Tongue (tissue), 3 donors: ENCODE measurements around the gene ROM1. TPM values are rescaled to one million over a fixed set of nuclear protein-coding genes. Genes with fewer than 3 reads are reported as not detected.
A peak's percentile ranks its signal among the peaks of the same experiment; 100 is the strongest.
"Not testable (repeated sequence)": the region's sequence is repeated elsewhere in the genome, so short reads cannot be mapped to it uniquely, and the experiment has no call there.

Source experiments
- DNase-seq: peaks from one replicate; pipeline ENCODE4 v3.0.0-alpha.2; 2015
- small RNA-seq: library from RNA; depleted of rRNA; stranded (forward); fragments of <200 nt; gene quantifications from one replicate; pipeline ENCODE3, GENCODE V24; 2014; ENCODE audit warnings: low replicate concordance
- total RNA-seq: library from RNA; depleted of rRNA; stranded (reverse); fragments of >200 nt; gene quantifications from one replicate; pipeline ENCODE4 v1.2.3, GENCODE V29; 2014

ROM1 gene
- total RNA-seq, 1 donor from 2014 or later = 0.72 TPM

DNA sequence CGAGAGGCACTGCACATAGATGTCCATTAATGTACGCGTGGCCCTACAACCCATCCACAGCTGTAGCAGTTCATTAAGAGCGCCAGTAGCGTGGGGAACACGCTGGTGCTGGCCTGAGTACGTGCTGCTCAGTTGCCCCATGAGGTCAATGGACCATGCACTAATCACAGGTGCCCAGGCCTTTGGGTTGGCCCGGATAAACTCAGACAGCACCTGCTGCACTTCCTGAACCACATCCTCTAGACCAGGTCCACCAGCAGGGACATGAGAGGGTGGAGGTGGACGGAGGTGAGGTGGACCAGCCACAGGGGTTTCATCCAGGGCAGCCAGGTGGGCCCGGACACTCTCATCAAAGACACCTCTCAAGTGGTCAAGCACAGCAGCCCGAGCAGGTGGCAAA lies 36.4 kb downstream of the ROM1 start:
- DNase-seq = no peak

DNA sequence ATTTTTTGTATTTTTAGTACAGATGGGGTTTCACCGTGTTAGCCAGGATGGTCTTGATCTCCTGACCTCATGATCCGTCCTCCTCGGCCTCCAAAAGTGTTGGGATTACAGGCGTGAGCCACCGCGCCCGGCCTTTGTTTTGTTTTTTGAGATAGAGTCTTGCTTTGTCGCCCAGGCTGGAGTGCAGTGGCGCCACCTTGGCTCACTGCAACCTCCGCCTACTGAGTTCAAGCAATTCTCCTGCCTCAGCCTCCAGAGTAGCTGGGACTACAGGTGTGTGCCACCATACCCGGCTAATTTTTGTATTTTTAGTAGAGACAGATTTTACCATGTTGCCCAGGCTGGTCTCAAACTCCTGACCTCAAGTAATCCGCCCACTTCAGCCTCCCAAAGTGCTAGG lies 37.2 kb downstream of the ROM1 start:
- not testable (repeated sequence) for DNase-seq

DNA sequence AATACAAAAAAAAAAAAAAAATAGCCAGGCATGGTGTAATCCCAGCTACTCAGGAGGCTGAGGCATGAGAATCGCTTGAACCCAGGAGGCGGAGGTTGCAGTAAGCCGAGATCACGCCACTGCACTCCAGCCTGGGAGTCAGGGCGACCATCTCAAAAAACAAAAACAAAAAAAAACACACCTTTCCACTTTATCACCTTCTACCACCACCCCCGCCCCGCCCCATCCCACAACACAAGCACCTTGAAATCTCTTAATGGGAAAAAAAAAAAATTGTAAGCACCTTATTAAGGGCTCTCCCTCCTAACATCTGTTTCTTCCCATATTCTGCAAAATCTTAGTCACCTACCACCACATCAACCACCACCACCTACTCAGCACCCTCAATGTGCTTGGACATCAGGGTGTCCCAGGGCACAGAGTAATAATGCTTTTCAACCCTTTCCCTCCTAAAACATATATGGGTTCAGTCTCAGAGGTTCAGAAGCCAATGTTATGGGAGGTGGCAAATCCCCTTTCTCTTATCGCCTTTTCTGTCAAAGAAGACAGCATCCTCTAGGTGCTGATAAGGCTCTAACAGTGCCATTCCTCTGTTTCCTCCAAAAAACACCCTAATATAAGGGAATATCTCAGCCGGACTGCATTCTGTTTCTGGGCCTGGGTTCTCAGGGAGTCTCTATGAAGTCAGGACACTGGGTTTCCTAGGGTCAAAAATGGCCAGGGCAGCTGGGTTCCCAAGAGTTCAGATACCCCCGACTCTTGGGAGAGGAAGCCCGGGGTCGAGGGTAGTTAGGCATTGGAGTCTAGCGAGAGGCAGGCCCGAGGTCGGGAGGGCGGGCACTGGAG lies 39.3 kb downstream of the ROM1 start:
- no peak for DNase-seq

DNA sequence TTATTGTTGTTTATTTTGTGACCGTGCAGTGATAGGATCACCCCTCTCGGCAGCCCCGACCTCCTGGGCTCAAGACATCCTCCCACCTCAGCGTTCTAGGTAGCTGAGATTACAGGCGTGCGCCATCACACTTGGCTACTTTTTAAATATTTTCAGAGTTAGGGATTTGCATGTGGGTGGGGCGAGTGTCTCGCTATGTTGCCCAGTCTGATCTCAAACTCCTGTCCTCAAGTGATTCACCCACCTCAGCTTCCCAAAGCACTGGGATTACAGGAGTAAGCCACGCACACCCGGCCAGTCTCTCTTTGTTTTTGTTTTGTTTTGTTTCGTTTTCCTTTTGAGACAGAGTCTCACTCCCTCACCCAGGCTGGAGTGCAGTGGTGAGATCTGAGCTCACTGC lies 41.2 kb downstream of the ROM1 start:
- DNase-seq = no peak

DNA sequence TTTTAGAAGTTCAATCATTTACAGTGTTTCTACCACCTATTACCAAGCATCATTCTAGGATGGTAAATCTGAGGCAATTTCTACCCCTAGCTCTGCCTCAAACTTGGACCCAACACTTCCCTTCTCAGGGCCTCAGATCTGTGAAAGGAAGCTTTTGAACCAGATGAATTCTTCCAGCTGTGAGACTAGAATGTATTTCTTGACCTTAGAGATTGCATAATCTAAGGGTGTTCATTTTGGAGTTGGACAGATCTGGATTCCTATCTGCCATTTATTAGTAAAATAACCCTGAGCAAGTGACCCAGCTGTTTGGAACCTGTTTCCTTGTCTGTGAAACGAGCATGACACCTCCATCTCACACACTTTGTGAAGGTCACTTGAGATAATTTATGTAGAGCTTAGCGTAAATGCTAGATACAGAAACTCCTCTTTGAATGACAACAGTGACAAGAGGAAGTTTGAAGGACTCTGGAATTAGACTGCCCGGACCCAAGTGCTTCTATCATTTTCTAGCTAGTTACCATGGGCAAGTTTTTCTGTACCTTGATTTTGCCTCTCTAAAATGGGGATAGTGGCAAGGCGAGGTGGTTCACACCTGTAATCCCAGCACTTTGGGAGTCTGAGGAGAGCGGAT lies 43.9 kb downstream of the ROM1 start:
- DNase-seq = no peak

DNA sequence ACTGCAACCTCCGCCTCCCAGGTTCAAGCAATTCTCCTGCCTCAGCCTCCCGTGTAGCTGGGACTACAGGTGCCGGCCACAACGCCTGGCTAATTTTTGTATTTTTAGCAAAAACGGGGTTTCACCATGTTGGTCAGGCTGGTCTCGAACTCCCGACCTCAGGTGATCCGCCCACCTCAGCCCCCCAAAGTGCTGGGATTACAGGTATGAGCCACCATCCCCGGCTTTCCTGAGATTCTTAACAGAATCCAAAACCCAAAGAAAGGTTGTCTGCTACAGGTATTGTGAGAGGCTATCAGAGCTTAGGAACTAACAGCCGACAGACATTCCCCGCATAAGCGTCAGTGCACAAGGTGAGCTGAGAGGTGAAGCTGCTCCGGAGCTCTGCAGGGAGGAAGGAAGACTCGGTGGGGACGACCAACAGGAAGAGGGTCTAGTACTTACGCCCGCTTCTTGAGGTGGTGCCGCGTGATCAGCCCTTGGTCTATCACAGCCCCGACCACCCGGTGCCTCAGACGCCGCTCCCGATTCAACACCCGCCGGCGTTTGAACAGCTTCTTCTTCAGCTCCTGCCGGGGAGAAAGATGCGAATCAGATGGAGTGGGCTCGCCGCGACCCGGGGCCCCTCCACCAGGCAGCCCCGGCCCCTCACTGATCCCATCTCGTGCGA lies 51.5 kb downstream of the ROM1 start:
- peak; percentile 69 for DNase-seq

Small RNA genes lying within 50 kb of the gene (small RNA-seq; reads per million reads assigned to genes)
- gene AP001458.1 = not detected
- gene MIR6747 = 0.06 reads per million

Other genes starting within 250 kb of the ROM1 start
- gene SCGB1A1, start 194.2 kb upstream of the ROM1 start, total RNA-seq = not detected
- 909 TPM for gene AHNAK, start 66.5 kb upstream of the ROM1 start, total RNA-seq
- gene EEF1G, start 39.4 kb upstream of the ROM1 start, total RNA-seq = 1,840 TPM
- gene TUT1, start 21.7 kb upstream of the ROM1 start, total RNA-seq = 5.8 TPM
- 54.7 TPM for gene MTA2, start 11.4 kb upstream of the ROM1 start, total RNA-seq
- gene EML3, start 482 bp upstream of the ROM1 start, total RNA-seq = 11.2 TPM
- 14.4 TPM for gene B3GAT3, start 8.7 kb downstream of the ROM1 start, total RNA-seq
- 158 TPM for gene GANAB, start 33.4 kb downstream of the ROM1 start, total RNA-seq
- gene INTS5, start 40.0 kb downstream of the ROM1 start, total RNA-seq = 22.4 TPM
- gene C11orf98, start 52.0 kb downstream of the ROM1 start, total RNA-seq = 10.4 TPM
- gene CSKMT, start 52.1 kb downstream of the ROM1 start, total RNA-seq = 2.6 TPM
- 5.4 TPM for gene UQCC3, start 58.4 kb downstream of the ROM1 start, total RNA-seq
- gene LBHD1, start 59.0 kb downstream of the ROM1 start, total RNA-seq = 2.9 TPM
- 90.2 TPM for gene UBXN1, start 65.8 kb downstream of the ROM1 start, total RNA-seq
- 33.8 TPM for gene LRRN4CL, start 76.3 kb downstream of the ROM1 start, total RNA-seq
- 11.4 TPM for gene BSCL2, start 94.2 kb downstream of the ROM1 start, total RNA-seq
- gene GNG3, start 94.4 kb downstream of the ROM1 start, total RNA-seq = not detected
- 39.0 TPM for gene HNRNPUL2, start 114.2 kb downstream of the ROM1 start, total RNA-seq
- 18.9 TPM for gene TTC9C, start 115.2 kb downstream of the ROM1 start, total RNA-seq
- 7.5 TPM for gene ZBTB3, start 140.9 kb downstream of the ROM1 start, total RNA-seq
- 56.2 TPM for gene POLR2G, start 148.3 kb downstream of the ROM1 start, total RNA-seq
- gene TAF6L, start 158.1 kb downstream of the ROM1 start, total RNA-seq = 17.7 TPM
- 19.5 TPM for gene TMEM179B, start 174.1 kb downstream of the ROM1 start, total RNA-seq
- 24.7 TPM for gene TMEM223, start 178.7 kb downstream of the ROM1 start, total RNA-seq
- 45.2 TPM for gene NXF1, start 192.2 kb downstream of the ROM1 start, total RNA-seq
- gene STX5, start 218.8 kb downstream of the ROM1 start, total RNA-seq = 37.1 TPM
- not detected for gene TEX54, start 219.6 kb downstream of the ROM1 start, total RNA-seq
- gene WDR74, start 226.3 kb downstream of the ROM1 start, total RNA-seq = 36.8 TPM